ENCODE results near the gene DNAH9.
"Not testable (repeated sequence)": the region's sequence is repeated elsewhere in the genome, so short reads cannot be mapped to it uniquely, and the experiment has no call there.

Gene DNAH9

DNA sequence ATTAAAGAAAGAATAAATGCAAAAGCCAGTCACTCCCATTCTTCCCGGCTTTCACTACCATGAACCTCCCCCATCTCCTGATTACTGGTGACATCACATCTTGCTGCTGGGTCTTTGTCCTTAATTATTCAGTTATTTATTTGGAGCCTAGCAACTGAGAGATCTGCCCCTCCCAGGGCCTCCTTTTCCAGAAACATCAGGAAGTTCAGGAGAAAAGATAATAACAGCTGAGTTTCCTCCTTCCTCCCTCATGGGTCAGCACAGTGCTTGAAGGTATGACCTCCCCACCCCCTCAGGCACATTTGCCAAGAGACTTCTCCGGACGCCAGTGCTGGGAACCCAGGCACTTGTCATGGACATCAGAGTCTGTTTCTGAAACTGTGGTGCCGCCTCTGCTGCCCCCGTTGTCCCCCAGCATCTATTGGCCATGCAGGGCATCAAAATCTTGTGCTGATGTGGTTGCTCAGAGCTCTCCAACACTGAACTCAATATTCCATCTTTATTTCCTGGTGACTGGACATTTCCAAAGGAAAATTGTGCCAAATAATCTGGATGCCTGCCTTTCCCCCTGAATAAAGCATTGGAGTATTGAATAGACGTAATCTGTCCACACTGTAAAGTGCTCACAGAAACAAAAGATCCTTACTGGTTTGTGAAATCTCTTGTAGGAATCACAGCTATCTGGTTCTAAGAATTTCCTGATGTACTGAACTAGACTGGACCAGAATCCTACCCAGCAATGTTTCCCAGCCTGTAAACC is 327.2 kb downstream of the DNAH9 start:
- no peak for DNase-seq

DNA sequence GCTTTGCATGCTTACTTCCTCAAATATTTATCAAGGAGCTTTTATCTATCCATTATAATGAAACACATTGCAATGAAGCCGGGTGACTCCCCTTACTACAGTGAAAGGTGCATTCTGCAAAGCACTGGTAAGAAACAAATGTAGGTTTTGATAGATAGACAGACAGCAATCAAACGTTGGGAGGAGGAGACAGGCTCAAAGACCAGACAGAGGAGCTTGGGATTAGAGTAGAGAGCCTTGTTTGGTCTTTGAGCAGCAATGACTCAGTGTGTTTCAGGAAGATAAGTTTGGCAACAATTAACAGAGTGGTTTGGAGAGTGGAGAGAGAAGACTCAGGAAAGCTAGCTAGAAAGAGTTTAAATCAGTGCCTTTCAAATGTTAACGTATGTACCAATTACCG is 330.2 kb downstream of the DNAH9 start:
- DNase-seq, result no peak

DNA sequence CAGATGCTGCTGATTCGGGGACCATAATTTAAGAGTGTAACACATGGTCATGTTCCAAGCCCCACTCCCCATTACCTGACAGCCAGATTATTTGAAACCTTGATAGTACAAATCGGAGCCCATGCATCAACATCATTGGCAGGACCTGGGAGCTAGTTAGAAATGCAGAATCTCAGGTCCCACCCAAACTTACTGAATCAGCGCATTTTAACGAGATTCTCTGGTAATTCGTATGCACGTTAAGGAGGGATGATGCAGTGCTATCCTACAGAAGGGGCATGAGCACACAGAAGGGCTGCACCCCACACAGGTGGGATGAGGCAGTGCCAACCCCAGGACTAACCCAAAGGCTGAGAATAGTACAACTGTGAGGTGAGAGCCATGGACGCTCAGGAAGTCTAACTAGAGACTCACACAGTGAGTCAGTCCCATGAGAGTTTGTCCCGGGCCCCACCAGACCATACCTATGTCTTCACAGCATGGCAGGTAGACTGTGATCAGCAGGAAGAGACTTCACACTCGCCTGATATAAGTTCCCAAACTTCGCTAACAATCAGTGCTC is 334.1 kb downstream of the DNAH9 start:
- no peak for DNase-seq

DNA sequence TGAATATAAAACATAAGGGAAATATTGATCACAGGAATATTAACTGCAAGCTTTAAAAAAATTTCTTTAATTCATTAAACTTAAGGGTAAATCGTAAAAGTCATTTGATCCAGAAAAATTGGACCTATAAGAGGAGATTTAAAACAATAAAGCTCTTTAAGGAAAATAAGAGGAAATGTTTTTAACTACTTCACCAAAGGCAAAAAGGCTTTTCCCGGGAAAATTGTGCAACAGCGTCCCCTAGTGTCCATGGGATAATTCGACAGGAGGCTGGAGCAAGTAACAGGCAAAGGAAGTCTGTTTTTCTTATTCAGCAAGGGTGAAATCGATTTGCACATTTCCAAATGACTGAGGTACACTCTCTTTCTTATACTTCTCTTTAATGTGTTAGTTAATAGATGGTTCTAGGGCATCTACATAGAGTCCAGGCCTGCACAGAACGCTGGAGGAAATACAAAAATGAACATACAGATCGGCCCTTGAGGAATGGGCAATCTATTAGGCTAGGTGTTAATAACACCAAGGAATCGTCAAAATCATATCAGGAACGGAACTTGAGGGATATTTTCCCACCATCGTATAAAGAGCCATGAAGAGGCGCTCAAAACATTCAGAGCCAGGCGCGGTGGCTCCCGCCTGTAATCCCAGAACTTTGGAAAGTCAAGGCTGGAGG is 337.6 kb downstream of the DNAH9 start:
- no peak for DNase-seq

DNA sequence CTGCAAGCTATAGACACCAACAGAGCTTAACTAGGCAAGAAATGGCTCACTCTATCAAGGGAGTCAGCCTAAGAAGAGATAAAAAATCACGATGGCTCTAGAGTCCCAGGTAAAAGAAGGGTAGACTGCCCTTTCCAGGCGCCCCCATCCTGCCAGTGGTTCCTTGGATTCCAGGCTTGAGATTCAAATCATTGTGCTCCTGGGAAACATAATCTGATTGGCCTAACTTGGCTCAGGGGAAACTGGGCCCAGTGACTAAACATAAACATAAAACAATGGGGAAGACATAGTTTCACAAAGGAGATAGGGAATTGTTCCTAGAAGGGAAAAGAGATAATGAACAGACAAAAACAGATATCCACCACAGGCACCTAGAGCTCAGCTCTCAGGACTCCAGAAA is 342.6 kb downstream of the DNAH9 start:
- DNase-seq, result no peak

DNA sequence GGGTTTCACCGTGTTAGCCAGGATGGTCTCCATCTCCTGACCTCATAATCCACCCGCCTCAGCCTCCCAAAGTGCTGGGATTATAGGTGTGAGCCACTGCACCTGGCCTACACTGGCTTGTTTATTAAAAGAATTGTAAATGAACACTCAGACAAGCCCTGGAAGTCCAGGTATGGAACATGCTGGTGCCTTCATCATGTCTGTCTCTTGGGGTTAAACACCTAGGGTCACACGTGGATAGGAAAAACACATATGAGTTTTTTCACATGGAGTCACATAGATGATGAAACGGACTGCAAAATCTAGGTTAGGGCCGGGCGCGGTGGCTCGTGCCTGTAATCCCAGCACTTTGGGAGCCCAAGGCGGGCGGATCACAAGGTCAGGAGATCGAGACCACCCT is 344.8 kb downstream of the DNAH9 start:
- DNase-seq, result not testable (repeated sequence)

DNA sequence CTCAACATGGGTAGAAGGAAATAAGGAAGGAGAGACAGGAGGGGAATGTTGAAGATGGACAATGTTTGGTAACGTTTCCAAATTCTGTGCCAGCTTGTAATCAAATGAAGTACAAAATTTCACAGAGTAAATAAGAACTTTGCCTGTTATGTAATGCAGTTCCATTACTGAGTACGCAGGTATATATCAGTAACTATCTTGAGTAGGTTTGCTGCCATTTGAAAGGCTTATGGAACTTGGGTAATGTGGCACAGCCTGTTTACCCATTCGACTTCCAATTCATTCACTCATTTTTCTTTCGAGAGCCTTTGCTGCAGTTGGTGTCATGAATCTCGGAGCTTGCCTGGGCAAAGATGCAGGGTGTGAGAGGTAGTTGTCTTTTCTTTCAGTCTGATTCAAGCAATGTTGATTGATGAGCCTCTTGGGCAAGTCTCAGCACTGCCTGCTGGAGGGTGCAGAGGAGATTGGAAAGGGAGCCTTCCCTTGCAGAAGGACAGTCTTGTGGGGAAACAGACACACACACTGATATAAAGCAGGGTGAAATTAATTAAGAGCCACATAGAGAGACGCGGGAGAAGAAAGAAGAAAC is 345.6 kb downstream of the DNAH9 start:
- DNase-seq, result no peak

DNA sequence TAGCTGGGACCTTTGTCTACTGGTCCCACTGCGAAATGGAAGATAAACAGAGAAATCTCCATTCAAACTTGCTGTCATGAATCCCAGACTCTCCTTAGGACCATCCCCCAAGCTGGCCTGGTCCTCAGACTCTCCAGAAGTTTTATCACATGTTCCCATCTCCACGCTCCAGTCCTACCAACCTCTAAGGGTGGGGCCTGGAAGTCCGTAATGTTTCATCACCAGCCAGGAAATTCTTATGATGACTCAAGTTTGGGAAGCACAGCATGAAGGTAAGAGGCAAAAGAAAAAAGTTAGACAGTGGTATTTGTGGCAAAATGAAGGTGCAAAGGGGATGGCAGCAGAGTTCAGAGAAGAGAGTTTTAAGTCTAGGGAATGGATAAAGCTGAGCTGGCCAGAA is 346.3 kb downstream of the DNAH9 start:
- DNase-seq, result no peak

DNA sequence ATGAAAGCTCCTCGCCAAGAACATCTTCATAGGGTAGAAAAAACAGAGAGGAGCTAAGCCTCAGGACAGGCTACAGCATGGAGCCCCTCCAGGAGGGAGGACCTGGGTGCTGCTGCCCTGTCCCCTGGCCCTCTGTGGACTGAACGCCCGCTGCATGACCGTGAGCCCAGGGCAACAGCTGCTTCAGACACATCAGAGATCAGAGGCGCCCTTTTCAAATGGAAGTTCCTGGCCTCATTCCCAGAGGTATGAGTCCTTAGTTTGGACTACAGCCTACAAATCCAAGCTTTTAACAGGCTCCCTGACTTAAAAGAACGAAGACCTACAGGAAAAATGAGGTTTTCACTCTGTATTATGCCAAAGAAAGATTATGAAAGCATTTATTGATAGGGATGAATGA is 350.5 kb downstream of the DNAH9 start:
- no peak for DNase-seq

DNA sequence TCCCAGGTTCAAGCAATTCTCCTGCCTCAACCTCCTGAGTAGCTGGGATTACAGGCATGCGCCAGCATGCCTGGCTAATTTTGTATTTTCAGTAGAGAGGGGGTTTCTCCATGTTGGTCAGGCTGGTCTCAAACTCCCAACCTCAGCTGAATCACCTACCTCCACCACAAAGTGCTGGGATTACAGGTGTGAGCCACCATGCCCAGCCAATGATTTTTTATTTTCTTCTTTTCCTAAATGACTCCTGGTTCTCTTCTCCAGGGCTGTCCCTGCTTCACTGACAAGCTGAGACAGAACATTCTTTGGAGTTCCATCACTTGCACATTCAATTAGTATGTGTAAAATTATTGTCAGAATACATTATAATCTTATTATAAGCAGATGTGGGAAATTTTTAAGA is 351.3 kb downstream of the DNAH9 start:
- DNase-seq, result not testable (repeated sequence)

DNA sequence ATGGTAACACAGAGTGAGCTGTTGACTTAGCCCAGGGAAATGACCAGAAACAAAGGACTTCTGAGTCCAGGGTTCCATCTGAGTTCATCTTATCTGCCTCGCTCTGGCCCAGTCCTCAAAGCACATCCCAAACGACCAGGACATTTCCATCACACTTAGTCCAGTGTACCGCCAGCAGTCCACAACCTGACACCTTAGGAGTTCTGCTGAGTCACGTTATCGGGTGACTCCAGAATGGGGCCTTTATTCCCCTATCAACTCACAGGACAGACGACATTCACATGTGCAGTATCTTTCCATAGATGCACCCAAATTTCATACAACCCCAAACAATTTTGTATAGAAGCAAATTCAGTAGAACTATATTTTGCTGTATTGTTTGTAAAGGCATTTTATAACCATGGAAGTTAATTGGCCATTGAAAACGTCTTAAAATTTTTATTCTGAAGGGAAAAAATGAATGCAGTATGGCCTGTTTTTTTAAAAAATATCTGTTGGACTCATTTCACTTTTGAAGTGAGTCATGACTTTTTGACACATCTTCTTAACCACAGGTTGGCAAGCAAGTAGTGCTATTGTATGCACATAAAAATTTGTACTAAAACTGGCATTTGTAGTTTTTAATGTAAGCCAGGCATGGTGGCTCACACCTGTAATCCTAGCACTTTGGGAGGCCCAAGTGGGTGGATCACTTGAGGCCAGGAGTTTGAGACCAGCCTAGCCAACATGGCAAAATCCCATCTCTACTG is 352.7 kb downstream of the DNAH9 start:
- no peak for DNase-seq

DNA sequence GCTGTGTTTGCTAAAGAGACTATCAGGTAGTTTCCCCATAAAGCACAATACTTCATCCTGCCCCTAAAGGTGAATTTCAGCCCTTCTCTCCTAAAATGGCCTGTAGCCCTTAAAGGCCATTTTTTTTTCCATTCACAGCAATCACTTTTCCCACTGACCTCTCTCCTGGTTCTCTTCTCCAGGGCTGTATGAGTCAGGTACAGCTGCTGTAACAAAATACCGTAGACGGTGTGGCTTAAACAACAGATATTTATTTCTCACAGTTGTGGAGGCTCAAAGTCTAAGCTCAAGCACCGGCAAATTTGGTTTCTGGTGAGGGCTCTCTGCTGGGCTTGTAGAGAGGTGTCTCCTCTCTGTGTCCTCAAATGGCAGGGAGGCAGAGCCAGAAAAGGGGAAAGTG is 354.3 kb downstream of the DNAH9 start:
- no peak for DNase-seq

DNA sequence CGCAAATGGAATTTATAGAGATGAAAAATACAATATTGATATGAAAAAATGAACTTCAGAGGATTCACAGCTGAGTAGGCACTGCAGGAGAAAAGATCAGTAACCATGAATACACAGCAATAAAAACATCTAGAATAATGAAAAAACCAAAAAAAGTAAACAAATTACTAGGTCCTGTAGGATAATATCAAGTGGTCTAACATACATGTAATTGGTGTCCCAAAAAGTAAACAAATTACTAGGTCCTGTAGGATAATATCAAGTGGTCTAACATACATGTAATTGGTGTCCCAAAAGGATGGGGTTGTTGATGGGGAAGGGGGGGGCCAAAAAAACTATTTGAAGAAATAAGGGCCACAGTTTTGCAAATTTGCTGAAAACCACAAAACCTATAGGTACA is 355.7 kb downstream of the DNAH9 start:
- no peak for DNase-seq

DNA sequence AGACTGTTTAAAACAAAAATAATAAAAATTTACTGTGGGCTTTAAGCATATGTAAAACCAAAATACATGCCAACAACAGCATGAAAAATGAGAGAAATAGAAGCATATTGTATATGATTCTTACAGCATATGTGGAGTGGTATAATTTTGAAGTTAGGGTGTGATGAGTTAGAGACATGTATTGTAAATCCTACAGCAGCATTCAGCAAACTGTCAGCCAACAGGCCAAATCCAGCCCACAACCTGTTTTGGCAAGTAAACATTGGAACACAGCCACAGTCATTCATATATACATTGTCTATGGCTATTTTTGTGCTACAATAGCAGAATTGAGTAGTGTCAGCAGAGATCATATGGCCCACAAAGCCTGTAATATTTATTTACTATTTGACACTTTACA is 356.7 kb downstream of the DNAH9 start:
- no peak for DNase-seq

DNA sequence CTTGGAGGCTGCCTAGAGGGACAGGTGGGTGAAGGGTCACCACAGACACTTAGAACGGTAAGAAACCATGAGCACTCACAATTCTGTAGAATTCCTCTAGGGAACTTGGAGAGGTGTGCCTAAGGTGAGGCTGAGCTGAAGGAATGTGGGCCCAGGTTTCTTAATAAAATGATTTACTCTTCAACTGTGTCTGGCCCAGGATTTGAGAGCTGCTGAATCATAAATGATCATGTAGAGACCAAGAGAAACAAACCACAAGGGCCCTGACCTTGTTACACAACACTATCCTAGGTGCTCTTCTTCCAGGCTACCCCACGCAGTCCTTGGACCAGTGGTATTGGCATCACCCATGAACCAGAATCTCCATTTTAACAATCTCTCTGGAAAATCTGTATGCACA is 371.3 kb downstream of the DNAH9 start:
- no peak for DNase-seq

DNA sequence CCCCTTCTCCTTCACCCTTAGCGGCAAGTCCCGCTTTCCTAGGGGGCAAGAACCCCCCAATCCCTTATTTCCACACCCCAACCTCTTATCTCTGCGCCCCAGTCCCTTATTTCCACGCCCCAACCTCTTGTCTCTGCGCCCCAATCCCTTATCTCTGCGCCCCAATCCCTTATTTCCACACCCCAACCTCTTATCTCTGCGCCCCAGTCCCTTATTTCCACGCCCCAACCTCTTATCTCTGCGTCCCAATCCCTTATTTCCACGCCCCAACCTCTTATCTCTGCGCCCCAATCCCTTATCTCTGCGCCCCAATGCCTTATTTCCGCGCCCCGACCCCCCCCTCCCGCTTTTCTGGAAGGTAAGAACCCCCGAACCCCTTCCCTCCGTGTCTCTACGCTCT is 374.5 kb downstream of the DNAH9 start:
- not testable (repeated sequence) for DNase-seq

DNA sequence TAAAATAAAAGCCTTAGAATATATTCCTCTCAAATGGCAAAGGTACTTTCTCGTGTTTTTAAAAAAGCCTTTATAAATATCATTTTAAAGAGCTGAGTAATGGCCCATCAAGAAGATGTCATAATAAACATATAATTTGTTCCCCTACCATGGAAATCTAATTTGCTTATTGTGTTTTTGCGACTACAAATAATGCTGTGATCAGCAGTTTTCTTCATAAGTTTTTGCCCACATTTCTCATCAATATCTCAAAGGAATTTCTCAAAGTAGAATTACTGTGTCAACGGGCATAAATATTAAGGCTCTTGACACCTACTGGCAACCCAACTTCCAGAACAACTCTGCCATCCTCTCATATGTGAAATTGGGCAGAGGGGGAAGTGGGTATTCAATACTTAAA is 381.5 kb downstream of the DNAH9 start:
- no peak for DNase-seq

DNA sequence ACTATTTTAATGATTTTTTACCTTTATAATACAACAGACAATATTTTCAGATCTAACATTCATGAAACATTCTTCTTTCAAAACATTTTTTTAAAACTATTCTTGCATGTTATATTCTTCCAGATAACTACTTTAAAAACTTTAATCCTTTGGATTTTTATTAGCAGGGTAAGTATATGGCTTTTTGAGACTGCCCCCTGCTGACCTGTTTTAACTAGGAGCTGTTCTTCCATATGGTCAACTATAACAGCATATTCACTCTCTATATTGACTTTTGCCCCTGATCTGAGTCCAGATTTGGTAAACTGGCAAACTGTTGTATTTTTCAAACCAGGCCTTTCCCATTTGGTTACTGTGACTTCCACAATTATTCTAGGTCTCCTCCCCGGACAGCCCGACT is 382.5 kb downstream of the DNAH9 start:
- DNase-seq, result no peak

DNA sequence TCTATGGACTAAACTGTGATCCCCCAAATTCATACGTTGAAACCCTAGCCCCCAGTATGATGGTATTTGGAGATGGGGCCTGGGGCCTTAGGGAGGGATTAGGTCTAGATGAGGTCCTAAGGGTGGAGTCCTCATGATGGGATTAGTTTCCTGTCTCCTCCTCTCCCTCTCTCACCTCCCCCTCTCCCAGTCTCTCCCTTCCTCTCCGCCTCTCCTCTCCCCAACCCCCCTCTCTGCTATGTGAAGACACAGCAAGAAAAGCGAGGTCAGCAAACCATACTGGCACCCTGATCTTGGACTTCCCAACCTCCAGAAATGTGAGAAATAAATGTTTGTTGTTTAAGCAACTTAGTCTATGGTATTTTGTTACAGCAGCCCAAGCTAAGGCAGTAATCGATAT is 383.6 kb downstream of the DNAH9 start:
- DNase-seq, result no peak

DNA sequence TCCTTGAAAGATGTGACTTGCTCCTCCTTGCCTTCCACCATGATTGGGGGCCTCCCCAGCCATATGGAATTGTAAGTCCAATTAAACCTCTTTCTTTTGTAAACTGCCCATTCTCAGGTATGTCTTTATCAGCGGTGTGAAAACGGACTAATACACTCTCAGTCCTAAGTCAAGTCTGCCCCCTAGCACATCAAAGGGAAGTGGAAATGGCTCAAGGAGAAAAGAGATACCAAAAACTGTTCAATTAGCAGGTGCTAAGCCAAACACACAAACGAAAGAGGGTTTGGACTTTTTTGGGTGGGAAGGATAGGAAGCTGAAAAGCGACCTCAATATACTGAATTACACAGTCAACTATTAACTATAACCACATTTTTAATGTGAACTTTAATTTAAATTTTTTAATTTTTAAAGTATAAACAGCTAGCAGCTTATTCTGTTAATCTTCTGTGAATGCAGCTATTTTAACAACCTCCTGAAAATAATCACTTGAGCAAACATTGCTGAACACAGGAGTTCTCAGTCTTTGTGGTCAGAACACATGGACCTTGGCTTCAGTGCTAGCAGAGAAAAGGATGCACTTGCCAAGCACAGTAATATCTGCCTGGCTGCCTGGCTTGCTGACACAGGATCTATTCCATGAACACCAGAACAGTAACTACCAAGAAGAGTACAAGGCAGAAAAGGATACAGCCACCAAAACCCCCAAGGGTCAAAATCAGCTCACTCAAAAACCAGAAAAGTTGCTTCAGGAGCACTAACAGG is 388.1 kb downstream of the DNAH9 start:
- DNase-seq, result no peak

DNA sequence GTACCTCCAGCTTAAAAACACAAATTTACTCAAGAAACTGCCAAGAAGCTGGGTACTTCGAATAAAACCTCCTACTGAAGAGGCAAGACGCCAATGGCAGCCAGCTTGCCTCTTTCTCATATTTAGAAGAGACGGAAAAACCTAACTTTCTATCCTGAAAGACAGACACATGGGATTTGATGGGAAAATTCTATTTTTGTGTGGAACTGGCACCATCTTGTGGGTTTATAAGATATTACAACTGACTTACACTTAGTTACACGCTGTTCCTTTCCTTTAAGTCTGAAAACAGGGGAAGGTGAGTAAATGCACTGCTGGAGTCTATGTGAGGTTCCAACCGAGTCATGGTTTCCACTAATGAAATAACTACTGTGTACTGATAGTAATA is 388.7 kb downstream of the DNAH9 start:
- DNase-seq, result no peak

DNA sequence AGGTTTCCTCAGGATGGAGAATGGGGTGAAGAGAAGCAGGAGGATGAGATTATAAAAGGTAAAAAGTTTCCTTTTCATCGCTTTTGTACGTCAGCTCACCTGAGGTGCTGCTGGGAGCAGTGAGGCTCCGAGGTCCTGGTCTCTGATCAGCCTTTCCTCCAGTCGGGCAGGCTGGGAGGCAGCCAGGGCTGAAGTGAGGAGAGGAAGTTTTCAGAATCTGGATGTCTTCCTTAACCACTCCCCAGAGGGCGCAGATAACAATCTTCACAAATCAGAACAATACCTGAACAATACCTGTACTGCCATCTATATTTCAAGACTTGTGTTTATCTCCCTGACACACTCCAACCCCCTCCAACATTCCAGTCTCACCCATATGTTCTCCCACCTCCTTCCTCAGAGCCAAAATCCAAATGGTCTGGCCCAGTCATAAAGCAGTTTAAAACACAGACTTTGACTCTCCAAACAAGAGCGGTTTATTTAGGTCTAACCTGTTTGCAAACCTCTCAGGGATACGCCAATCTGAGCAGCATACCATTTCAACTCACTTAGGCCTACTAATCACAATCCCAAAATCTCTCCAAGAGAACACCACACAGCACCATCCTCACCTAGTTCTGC is 392.2 kb downstream of the DNAH9 start:
- no peak for DNase-seq
